Left forelimb (tissue), 1 donor: ENCODE data around the gene ROS1.
"Not testable (repeated sequence)": the region's sequence is repeated elsewhere in the genome, so short reads cannot be mapped to it uniquely, and the experiment has no call there.

ENCODE experiments used
- DNase-seq: peaks from one replicate; pipeline ENCODE4 v3.0.0-alpha.2; 2018; ENCODE audit warnings: low spot score

The ROS1 gene

DNA sequence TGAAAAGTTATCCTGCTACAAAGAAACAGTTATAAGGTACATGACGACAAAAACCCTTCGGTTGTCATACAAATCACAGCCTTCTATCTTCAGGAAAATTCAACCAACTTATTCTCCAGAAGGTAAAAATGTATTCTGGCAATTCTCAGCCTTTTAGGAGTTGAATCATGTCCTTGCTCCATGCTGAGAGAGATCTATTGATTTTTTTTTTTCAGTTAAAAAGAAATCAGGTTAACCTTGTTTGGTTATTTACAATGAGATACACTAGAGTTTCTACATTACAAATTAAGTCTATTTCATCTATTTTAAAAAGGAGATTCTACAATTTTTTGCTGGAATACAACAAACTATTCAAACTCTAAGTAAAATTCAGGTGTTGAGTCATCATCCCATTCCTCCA, 45.4 kb downstream of the ROS1 start:
- DNase-seq: no peak

DNA sequence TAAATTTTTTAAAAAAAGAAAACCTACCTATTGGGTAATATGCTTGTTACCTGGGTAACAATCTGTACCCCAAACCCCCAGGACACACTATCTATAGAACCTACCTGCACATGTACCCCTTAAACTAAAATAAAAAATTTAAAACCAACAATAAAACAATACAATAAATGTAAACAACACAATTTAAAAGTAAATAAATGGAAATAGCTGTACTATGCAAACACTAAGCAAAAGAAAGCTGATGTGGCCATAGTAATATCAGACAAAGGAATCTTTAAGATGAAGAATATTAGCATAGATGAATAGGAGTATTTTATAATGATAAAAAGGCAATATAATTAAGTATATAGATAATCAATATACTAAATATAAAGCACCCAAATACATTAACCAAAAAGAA, 50.3 kb downstream of the ROS1 start:
- DNase-seq: no peak

DNA sequence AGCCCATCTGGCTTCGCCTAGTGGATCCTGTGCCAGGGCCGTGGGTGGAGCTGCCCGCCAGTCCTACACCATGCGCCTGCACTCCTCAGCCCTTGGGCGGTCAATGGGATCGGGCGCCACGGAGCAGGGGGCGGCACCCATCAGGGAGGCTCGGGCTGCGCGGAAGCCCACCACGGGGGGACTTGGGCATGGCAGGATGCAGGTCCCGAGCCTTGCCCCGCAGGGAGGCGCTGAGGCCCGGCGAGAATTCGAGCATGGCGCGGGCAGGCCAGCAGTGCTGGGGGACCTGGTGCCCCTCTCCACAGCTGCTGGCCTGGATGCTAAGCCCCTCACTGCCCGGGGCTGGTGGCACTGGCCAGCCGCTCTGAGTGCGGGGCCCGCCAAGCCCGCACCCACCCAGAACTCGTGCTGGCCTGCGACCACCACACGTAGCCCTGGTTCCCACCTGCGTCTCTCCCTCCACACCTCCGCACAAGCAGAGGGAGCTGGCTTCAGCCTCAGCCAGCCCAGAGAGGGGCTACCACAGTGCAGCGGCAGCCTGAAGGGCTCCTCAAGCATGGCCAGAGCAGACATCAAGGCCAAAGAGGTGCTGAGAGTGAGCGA, 52.4 kb downstream of the ROS1 start:
- DNase-seq: no peak

DNA sequence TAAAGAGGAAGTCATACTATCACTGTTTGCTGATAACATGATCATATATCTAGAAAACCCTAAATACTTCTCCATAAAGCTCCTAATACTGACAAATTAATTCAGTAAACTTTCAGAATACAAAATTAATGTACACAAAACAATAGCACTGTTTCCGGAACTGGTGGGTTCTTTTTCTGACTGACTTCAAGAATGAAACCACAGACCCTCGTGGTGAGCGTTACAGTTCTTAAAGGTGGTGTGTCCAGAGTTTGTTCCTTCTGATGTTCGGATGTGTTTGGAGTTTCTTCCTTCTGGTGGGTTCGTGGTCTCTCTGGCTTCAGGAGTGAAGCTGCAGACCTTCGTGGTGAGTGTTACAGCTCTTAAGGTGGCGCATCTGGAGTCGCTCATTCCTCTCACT, 53.5 kb downstream of the ROS1 start:
- DNase-seq: not testable (repeated sequence)

GRCh38 chr6:117371492-117371891, 54.2 kb downstream of the ROS1 start:
- no peak for DNase-seq

GRCh38 chr6:117359581-117359980, 66.2 kb downstream of the ROS1 start:
- DNase-seq: no peak

DNA sequence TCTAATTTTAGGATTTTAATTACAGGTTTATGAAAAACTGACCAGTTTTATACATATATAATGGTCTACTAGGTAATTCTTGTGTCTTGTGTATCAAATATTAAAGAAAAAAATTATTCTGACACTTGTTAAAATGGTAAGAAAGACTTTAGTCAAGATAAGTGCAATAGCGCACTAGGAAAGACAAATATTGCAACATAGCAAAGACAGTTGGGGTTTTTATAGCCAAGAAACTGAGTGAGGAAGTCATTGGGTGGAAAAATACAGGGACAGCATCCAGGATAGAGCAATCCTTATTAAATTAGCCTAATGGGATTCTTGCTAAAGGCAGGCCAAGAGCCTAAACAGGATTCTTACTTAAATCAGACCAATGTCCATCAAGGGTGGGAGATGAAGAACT, 71.1 kb downstream of the ROS1 start:
- no peak for DNase-seq

DNA sequence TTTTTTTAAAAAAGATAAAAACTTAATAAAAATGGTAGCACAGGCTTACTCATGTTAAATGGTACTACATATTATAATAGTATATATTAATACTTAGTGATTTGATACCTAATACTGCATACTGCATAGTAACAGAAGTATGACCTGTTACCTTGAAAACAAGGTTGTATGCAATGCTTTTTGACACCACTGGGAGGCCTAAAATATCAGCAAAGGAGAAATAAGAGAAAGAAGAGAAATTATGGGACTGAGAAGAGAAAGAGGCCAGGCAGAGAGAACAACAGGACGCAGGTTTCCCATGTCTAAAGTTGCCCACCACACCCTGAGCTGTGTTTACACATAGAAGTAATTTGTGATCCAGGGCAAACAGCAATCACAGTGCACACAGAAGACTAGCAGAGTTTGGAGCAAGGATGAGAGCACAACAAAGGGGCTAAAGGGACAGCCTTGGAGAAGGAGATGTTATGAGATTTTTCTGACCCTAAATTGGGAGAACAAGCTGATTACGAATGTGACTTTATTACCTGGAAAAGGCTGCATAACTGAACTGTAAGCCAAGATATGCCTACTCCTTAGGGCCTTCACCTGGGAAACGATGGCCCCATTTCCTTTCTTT, 73.2 kb downstream of the ROS1 start:
- no peak for DNase-seq

DNA sequence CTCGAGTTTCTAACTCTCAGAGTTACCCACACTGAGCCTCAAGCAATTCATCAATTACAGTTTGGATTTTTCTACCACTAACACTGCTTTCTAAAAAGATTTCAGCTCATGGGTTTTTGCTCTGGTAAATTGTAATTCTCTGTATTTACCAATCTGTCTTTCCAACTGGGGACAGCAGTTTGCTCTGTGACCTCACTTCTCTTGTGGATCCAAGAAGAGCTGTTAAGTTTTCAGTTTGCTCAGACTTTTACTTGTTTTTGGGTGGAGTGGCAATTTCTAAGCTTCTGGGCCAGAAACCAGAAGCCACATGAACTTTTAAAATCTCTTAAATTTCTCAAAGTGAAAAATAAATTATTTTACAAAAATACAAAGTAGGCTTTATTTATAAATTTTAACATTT, 74.2 kb downstream of the ROS1 start:
- DNase-seq: no peak

DNA sequence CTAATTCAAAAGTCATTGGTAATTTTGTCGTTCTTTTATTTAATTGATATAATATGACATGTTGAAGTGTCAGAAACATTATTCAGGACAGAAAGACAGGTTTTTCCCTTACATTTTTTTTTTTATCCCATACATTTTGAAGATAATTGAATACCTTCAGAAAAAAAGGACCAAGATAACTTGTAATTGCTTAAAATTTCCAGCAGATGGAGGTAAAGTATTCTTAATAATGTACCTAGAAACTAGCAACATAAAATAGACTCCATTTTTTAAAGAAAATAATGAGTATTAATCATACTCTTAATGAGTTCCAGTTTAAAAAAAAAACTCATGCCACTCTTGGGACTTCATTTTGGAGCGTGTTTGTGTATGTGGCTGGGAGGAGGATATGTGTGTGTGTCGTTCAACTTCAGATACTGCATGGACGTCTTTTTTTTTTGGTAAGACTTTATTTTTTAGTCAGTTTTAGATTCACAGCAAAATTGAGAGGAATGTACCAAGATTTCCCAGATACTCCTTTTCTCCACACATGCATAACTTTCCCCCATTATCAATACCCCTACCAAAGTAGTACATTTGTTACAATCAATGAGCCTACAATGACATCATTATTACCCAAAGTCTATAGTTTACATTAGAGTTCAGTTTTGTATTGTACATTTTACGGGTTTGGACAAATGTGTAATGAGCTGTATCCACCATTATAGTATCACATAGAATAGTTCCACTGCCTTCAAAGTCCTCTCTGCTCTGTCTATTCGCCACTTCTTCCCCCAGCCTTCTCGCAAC, 79.4 kb downstream of the ROS1 start:
- no peak for DNase-seq

GRCh38 chr6:117345292-117345610, 80.5 kb downstream of the ROS1 start:
- DNase-seq: no peak

DNA sequence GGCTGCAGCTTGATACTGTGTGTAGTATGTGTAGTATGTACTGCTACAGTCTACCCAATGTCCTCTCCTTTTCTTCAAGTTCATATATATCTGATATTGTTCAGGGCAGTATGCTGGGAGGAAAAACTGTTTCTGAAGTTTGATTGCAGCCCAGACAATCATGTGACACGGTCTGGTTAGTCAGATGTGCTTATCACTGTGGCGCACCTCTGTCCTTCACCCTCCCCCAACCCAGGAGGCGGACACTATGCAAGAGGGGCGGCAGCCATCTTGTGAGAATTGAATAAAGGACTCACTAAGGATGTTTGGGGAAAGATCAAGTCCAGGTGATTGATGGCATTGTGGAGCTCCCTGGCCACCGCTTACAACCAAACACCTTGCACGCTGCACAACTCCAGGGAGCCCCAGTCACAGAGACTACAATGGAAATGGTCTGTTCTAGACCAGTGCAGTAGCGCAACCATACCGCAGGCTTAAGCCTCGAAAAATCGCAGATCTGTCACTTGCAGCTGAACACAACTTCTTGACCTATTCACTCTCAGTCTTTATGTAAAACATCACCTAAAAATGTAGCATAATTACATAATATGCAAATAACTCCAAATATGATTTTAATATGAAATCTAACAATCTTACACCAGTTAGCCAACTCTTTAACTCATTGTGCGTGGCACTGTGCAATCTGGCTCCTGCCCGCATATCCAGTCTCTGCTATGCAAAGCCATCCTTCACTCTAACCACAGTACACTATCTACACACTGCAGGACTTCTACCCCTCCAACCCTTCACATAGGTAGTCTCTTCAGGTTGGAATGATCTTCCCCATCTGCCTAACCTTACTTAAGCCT, 81.1 kb downstream of the ROS1 start:
- no peak for DNase-seq

- DNase-seq: no peak
These were observed 87.2 kb downstream of the ROS1 start for GRCh38 chr6:117338567-117338966.

GRCh38 chr6:117329926-117330325, 95.8 kb downstream of the ROS1 start:
- DNase-seq: no peak

- DNase-seq: no peak
These were observed 97.2 kb downstream of the ROS1 start for GRCh38 chr6:117328500-117328899.

DNA sequence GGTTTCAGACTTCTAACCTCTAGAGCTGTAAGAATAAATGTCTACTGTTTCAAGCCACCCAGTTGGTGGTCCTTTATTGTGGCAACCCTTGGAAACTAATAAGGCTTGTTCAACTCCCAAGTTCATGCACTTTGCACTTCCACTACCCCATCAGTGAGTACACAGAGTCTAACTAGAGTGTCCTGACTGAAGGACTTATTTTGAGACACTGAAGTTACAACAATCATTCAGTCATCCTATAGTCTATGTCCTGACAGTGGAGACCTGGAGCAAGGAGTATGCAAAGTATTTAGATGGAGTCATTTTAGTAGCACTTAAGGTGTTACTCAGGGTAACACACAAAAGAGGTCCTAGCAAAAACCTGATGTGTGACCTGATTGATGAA, 97.7 kb downstream of the ROS1 start:
- DNase-seq: no peak

DNA sequence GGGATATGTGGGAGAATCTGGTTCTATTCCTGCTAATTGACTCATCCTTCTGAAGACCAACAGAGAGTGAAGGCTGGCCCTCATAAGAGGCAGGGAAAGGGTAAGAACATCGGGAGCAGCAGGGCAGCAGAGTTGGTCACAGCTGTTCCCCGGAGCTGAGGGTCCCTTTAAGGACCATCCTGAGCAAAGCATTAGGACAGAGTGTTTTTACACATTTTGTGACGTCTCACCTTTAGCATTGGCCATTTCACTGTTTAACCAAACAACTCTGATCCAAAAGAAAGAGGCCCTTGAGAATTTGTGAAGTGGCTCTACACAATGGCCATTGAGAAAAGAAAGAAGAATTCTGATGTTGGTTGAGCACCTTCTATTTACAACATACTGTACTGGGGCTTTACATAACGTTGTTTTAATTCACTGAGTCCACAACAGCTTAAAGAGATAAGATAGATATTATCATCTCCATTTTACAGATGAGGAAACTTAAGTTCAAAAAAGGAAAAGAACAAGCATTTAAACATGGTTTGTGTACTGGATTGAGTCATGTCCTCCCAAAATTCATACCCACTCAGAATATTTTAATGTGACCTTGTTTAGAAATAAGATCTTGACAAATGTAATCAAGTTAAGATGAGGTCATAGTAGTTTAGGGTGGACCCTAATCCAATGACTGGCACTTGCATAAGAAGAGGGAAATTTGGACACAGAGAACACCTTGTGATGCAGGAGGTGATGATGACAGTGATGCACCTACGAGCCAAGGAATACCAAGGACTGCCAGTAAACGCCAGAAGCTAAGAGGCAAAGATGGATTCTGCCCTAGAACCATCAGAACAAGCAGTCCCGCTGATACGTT, 98.4 kb downstream of the ROS1 start:
- no peak for DNase-seq

GRCh38 chr6:117326396-117326795, 99.3 kb downstream of the ROS1 start:
- no peak for DNase-seq

DNA sequence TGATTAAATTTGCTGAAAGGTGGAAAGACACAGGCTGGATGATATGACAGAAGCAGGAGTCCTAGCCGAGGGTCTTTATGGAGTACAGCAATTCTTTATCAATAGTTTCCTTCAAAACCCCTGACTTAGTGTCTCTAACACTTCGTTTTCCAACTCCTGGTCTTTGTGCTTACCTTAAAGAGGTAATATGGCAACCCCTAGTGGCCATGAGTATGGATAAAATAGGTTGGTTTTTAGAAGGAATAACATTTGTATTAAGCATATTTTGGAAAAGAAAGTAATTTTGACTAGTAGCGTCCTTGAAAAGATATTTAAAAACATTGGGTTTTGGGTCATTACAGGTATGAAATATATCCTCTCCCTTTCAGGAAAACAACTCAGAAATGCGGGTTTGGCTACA, 108.5 kb downstream of the ROS1 start:
- no peak for DNase-seq

DNA sequence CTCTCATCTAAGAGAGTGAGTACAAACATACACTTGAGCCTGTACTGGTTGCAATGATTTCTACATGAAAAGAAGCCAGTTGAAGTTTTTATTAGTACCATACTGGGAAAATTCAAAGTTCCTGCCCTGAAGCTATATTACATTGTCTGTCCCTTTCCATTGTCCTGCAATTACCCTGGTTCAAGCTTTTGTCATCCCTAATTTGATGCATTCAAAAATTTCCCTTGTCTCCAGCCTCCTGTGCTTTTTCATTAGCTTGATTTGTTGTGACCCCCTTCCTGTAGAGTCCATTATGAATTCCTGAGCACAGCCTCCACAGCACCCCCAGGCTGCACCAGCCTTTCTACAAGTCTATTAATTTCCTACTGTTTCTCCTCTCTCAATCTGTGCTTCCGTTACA, 114.0 kb downstream of the ROS1 start:
- no peak for DNase-seq

DNA sequence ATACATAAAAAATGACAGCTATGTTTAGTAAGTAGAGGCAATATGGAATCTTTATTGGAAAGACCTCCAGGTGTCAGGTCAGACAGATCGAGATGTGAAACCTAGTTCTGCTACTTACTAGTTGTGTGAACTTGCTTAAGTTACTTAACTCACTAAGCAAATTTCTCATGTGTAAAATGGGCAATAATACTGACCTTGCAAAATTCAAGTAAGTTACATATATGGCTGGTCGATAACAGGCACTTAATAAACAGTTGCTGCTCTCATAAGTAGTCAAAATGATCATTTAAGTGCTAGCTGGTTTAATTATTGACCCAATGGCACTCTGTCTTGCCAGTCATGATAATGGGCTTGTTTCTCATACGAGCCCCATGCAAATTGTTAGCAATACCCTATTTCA, 114.4 kb downstream of the ROS1 start:
- DNase-seq: no peak

- DNase-seq: no peak
These were observed 116.1 kb downstream of the ROS1 start for GRCh38 chr6:117309611-117310010.
